WTC11 (cell line): ENCODE data around the gene SHISAL1.

Experiments
- CREM ChIP-seq: sonication (generic); formaldehyde crosslinking; IDR thresholded peaks from 2 replicates; pipeline ENCODE4 v1.8.1; 2022; ENCODE audit warnings: mild to moderate bottlenecking, missing genetic modification reagents, moderate library complexity
- CTCF ChIP-seq: fragments of 200-600 bp; IDR thresholded peaks from 2 replicates; pipeline ENCODE4 v1.8.0; 2022; ENCODE audit warnings: antibody characterized with exemption
- E2F1 ChIP-seq: sonication (generic); formaldehyde crosslinking; IDR thresholded peaks from 2 replicates; pipeline ENCODE4 v1.8.0; 2022; ENCODE audit warnings: mild to moderate bottlenecking, missing genetic modification reagents
- FOXJ3 ChIP-seq: sonication (generic); formaldehyde crosslinking; IDR thresholded peaks from 2 replicates; pipeline ENCODE4 v1.9.0; 2021; ENCODE audit warnings: missing genetic modification reagents, mild to moderate bottlenecking, borderline replicate concordance
- IRF2 ChIP-seq: sonication (generic); formaldehyde crosslinking; IDR thresholded peaks from 2 replicates; pipeline ENCODE4 v1.8.0; 2022; ENCODE audit warnings: low read depth, missing genetic modification reagents, borderline replicate concordance
- KAT7 ChIP-seq: sonication (generic); formaldehyde crosslinking; IDR thresholded peaks from 2 replicates; pipeline ENCODE4 v1.8.1; 2023; ENCODE audit warnings: missing genetic modification reagents, mild to moderate bottlenecking, borderline replicate concordance
- MLX ChIP-seq: sonication (generic); formaldehyde crosslinking; IDR thresholded peaks from 2 replicates; pipeline ENCODE4 v1.8.1; 2023; ENCODE audit warnings: mild to moderate bottlenecking, missing genetic modification reagents, moderate library complexity
- NR2C2 ChIP-seq: sonication (generic); formaldehyde crosslinking; IDR thresholded peaks from 2 replicates; pipeline ENCODE4 v1.8.0; 2022; ENCODE audit warnings: mild to moderate bottlenecking, missing genetic modification reagents
- PRDM15 ChIP-seq: sonication (generic); formaldehyde crosslinking; IDR thresholded peaks from 2 replicates; pipeline ENCODE4 v1.8.0; 2022; ENCODE audit warnings: missing genetic modification reagents
- TP53 ChIP-seq: sonication (generic); formaldehyde crosslinking; IDR thresholded peaks from 2 replicates; pipeline ENCODE4 v1.8.1; 2023; ENCODE audit warnings: mild to moderate bottlenecking, missing genetic modification reagents

GRCh38 chr22:44221710-44222475 is 90.9 kb downstream of the SHISAL1 start:
- TF ChIP-seq CTCF (no peak), IRF2 (CRISPR knock-in tag) (no peak), FOXJ3 (CRISPR knock-in tag) (no peak), PRDM15 (CRISPR knock-in tag) (no peak), TP53 (no peak), CREM (no peak), MLX (CRISPR knock-in tag) (no peak), NR2C2 (CRISPR knock-in tag) (no peak), E2F1 (no peak), KAT7 (CRISPR knock-in tag) (no peak)
